Measurements from ENCODE around the gene RANBP10.

- no peak for TF ChIP-seq CTCF (IDR thresholded peaks at IDR 0.05)
- no peak for TF ChIP-seq ZFX (IDR thresholded peaks at IDR 0.05; ENCODE audit: borderline replicate concordance)
Observed at GRCh38 chr16:67758006-67758405, 48.4 kb downstream of the RANBP10 start.

Measured in 22Rv1 (cell line).